Measurements from ENCODE around the gene ZNF813. TPM values are rescaled to one million over a fixed set of nuclear protein-coding genes. Genes with fewer than 3 reads are reported as not detected.
"Not testable (repeated sequence)": the region's sequence is repeated elsewhere in the genome, so short reads cannot be mapped to it uniquely, and the experiment has no call there.

Gene ZNF813
- total RNA-seq, 1 experiment from 2014 or later, result 3.5 TPM

DNA sequence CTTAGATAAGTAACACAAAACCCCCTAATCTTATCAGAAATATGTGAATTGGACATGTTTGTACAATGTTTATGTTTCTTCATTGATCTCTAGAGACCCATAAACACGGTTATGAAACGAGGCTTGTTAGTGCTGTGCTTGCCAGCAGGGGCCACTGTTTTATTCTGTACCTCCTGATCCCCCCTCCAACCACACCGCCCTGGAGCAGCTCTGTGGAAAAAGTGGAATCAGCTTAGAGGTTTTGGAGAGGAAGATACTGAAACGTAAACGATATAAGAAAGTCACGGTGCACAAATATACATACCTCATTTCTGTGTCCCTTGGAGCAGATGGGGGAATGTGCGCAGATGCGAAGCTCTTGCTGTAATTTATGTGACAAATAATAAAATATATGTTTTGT is 43.9 kb upstream of the ZNF813 start:
- H2AFZ ChIP-seq (ENCODE audit: low read length); DNase-seq; H3K27me3 ChIP-seq (ENCODE audit: low read length); BruUV-seq (replicated peaks); H3K4me3 ChIP-seq (ENCODE audit: low read length); CTCF ChIA-PET; intact Hi-C loops (cut with micrococcal nuclease); H3K27ac ChIP-seq (ENCODE audit: low read length); H3K79me2 ChIP-seq (ENCODE audit: low read length); H3F3A ChIP-seq (ENCODE audit: low read length, unreplicated experiment); H3K9ac ChIP-seq (ENCODE audit: low read length); H3K9me3 ChIP-seq (ENCODE audit: low read length); H4K20me1 ChIP-seq (ENCODE audit: low read length); H3K9me2 ChIP-seq (replicated peaks; ENCODE audit: low read length); H3K4me2 ChIP-seq (ENCODE audit: low read length); H3K4me1 ChIP-seq (ENCODE audit: insufficient read depth, low read length); H3K36me3 ChIP-seq (ENCODE audit: low read depth, low read length); POLR2A ChIA-PET (ENCODE audit: unreplicated experiment): not testable (repeated sequence)
- peak; percentile 51; the same call in 1 of the 2 replicates for ATAC-seq

DNA sequence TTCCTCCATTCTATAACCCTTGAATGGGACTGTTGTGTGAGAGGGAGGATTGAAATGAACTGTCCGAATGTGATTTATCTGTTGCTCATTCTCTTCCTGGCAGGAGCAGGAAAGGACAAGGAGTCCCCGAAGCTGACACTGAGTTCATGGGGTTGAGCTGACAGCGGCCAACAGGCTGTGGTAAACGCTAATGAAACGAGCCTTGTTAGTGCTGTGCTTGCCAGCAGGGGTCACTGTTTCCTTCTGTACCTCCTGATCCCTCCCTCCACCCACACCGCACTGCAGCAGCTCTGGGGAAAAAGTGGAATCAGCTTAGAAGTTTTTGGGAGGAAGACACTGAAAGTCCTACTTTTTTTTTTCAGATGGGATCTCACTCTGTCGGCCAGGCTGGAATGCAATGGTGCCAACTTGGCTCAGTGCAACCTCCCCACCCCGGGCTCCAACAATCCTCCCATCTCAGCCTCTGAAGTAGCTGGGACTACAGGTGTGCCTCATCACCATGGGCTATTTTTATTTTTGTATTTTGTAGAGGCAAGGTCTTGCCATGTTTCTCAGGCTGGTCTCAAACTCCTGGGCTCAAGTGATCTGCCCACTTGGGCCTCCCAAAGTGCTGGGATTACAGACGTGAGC is 42.5 kb upstream of the ZNF813 start:
- Histone ChIP-seq H3K4me2 (ENCODE audit: low read length) (no peak overlapping the region), H4K20me1 (ENCODE audit: low read length) (no peaks in the 10 kb centered on the region), H3K27ac (ENCODE audit: low read length) (no peak overlapping the region), H3K9me3 (ENCODE audit: low read length) (no peaks in the 10 kb centered on the region), H3K4me3 (ENCODE audit: low read length) (no peak overlapping the region), H3K27me3 (ENCODE audit: low read length) (no peaks in the 10 kb centered on the region), H2AFZ (ENCODE audit: low read length) (no peak overlapping the region), H3K9me2 (replicated peaks; ENCODE audit: low read length) (no peaks in the 10 kb centered on the region), H3F3A (ENCODE audit: low read length, unreplicated experiment) (no peaks in the 10 kb centered on the region), H3K36me3 (ENCODE audit: low read depth, low read length) (no peaks in the 10 kb centered on the region), H3K9ac (ENCODE audit: low read length) (no peak overlapping the region), H3K79me2 (ENCODE audit: low read length) (no peaks in the 10 kb centered on the region), H3K4me1 (ENCODE audit: insufficient read depth, low read length) (no peaks in the 10 kb centered on the region)
- intact Hi-C loops (cut with micrococcal nuclease), result loop anchor here (1.0 kb wide), 1 partner anchor 321 kb away; no protein-coding TSS in a partner anchor
- TF ChIP-seq EZH2phosphoT487 (IDR thresholded peaks at IDR 0.05; ENCODE audit: borderline replicate concordance, low read length), result no peak
- TF ChIP-seq, protein P1, sequence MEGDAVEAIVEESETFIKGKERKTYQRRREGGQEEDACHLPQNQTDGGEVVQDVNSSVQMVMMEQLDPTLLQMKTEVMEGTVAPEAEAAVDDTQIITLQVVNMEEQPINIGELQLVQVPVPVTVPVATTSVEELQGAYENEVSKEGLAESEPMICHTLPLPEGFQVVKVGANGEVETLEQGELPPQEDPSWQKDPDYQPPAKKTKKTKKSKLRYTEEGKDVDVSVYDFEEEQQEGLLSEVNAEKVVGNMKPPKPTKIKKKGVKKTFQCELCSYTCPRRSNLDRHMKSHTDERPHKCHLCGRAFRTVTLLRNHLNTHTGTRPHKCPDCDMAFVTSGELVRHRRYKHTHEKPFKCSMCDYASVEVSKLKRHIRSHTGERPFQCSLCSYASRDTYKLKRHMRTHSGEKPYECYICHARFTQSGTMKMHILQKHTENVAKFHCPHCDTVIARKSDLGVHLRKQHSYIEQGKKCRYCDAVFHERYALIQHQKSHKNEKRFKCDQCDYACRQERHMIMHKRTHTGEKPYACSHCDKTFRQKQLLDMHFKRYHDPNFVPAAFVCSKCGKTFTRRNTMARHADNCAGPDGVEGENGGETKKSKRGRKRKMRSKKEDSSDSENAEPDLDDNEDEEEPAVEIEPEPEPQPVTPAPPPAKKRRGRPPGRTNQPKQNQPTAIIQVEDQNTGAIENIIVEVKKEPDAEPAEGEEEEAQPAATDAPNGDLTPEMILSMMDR (conservative IDR thresholded peaks at IDR 0.05; ENCODE audit: low read depth, low read length), result peak; percentile 78
- DNase-seq (peak; percentile 69), ATAC-seq (peak; percentile 90)
- ChIA-PET POLR2A (ENCODE audit: unreplicated experiment) (interaction anchor here (0.5 kb wide), 1 partner anchor 690 kb away, joined by 3 read pairs; no protein-coding TSS in a partner anchor), CTCF (interaction anchor here (0.5 to 0.6 kb wide), 4 partner anchors 14 to 861 kb away, joined by 3 to 5 read pairs (median 4); no protein-coding TSS in a partner anchor)
- no TSS peak for BruUV-seq (replicated peaks)

DNA sequence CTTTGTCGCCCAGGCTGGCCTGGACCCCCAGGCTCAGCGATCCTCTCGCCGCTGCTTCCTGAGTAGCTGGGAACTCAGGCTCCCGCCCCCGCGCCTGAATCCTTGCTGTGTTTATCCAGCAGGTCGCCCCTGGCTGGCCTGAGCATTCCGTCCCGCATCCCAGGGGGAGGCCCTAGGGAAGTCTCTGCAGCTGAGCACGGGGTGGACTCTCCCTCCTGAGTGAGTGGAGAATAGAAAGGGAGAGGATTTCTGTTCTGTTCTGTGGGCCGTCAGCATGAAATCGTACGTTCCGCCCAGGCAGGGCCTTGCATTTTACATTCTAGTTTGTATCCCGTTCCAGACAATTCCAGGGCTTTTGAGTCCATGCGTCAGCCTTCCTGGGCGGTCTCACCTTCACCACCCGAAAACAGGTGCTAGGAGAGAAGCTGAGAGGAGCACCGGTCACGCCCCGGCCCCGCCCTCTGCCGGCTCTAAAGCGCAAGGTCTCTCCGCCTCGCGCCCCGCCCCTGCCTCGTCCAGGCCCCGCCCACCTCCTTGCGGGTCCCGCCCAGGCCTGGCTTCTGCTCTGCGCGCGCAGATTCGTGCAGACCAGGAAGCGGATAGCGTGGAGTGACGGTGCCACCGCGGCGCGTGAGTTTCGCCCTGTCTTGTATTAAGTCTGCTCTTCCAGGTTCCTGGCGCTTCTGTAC is 36.0 kb upstream of the ZNF813 start, which contains the start of gene ZNF761:
Gene ZNF761, plus strand, starts transcription at position 586 of the 689 bp plus-strand sequence. CDS start 15,285 bp downstream, outside the sequence.
- Histone ChIP-seq H3K4me1 (ENCODE audit: insufficient read depth, low read length) (peaks cover 8% of the 10 kb centered on the region; the same call in 1 of the 2 replicates), H3K27me3 (ENCODE audit: low read length) (no peaks in the 10 kb centered on the region), H3K36me3 (ENCODE audit: low read depth, low read length) (peaks cover 31% of the 10 kb centered on the region), H3K9me2 (replicated peaks; ENCODE audit: low read length) (no peaks in the 10 kb centered on the region), H3K79me2 (ENCODE audit: low read length) (peaks cover 41% of the 10 kb centered on the region), H3F3A (ENCODE audit: low read length, unreplicated experiment) (no peaks in the 10 kb centered on the region), H3K27ac (ENCODE audit: low read length) (peak within 1 kb of the TSS; percentile 57), H3K4me2 (ENCODE audit: low read length) (peak within 1 kb of the TSS; percentile 82), H2AFZ (ENCODE audit: low read length) (peak within 1 kb of the TSS; percentile 90), H3K4me3 (ENCODE audit: low read length) (peak within 1 kb of the TSS; percentile 74), H3K9ac (ENCODE audit: low read length) (peak within 1 kb of the TSS; percentile 91), H3K9me3 (ENCODE audit: low read length) (peaks cover 4% of the 10 kb centered on the region; the same call in 1 of the 2 replicates), H4K20me1 (ENCODE audit: low read length) (no peaks in the 10 kb centered on the region)
- TF ChIP-seq EZH2phosphoT487 (IDR thresholded peaks at IDR 0.05; ENCODE audit: borderline replicate concordance, low read length), result no peak
- TF ChIP-seq, protein P1 (conservative IDR thresholded peaks at IDR 0.05; ENCODE audit: low read depth, low read length), result no peak
- TF ChIP-seq EZH2 (IDR thresholded peaks at IDR 0.05; ENCODE audit: low read length, unreplicated experiment), result no peak
- intact Hi-C loops (cut with micrococcal nuclease), result loop anchor here (2.0 to 5.0 kb wide), 4 partner anchors 34 to 79 kb away; partner anchors contain the start of genes ZNF525, ZNF765 and ZNF813
- CTCF ChIA-PET, result interaction anchor here (1.0 kb wide), 1 partner anchor 67 kb away, joined by 3 read pairs; no protein-coding TSS in a partner anchor
- BruUV-seq (replicated peaks), result TSS peak; percentile 93
- peak; percentile 98 for DNase-seq
- peak; percentile 97 for ATAC-seq
- POLR2A ChIA-PET (ENCODE audit: unreplicated experiment), result interaction anchor here (0.6 kb wide), 1 partner anchor 30 kb away, joined by 6 read pairs; no protein-coding TSS in a partner anchor

All from PC-3 (cell line).